Nephron (organoid): ENCODE measurements around the gene SLC12A5.

Experiments
- H3K27ac Mint-ChIP-seq, 3 experiments: 2 replicates each; pipeline ENCODE4 v1.8.0; 2020; ENCODE audit warnings: mixed read lengths in 3 of 3, mild to moderate bottlenecking in 2 of 3, moderate library complexity in 1 of 3
- H3K27me3 Mint-ChIP-seq: 2 replicates; pipeline ENCODE4 v1.8.0; 2021; ENCODE audit warnings: low read depth, mild to moderate bottlenecking, moderate library complexity, mixed read lengths
- H3K36me3 Mint-ChIP-seq: 2 replicates; pipeline ENCODE4 v1.8.0; 2020; ENCODE audit warnings: low read depth, mixed read lengths
- H3K4me1 Mint-ChIP-seq: 2 replicates; pipeline ENCODE4 v1.8.0; 2020; ENCODE audit warnings: mixed read lengths
- H3K4me3 Mint-ChIP-seq, 3 experiments: 2 replicates each; pipeline ENCODE4 v1.8.0; 2020; ENCODE audit warnings: mild to moderate bottlenecking in 3 of 3, mixed read lengths in 3 of 3, moderate library complexity in 2 of 3
- H3K9me3 Mint-ChIP-seq: 2 replicates; pipeline ENCODE4 v1.8.0; 2020; ENCODE audit warnings: mixed read lengths
- TF ChIP-seq, protein P1 (sequence below), 3 experiments: fragments of 200-600 bp; sonication (generic); IDR thresholded peaks; one replicate each; pipeline ENCODE4 v1.5.0; 2021; ENCODE audit warnings: antibody characterized with exemption in 3 of 3; ENCODE audit not compliant: unreplicated experiment in 3 of 3

SLC12A5 gene

DNA sequence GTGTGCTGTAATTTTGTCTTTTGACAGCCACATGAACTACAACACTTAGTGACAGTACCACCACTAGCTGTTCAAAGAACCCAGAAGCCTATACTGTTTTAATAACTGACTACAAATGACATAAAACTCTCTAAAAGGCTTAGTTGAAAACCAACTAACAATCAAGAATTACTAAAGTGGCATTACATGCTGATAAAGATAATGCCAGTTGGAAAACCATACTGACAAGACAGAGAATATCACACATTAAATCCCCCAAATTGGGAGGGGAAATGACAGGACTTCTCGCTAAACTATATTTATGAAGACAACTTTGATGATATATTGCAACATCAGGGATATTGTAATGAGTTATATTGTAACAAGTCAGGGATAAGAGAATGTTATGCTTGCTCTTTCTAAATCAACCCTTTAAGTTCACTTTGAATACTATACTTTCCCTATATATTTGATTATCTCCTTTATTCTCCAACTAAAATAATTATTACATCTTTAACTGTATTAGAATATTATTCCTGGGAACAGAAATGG lies 54.6 kb downstream of the SLC12A5 start:
- H3K4me3 Mint-ChIP-seq, result no peak overlapping the region

DNA sequence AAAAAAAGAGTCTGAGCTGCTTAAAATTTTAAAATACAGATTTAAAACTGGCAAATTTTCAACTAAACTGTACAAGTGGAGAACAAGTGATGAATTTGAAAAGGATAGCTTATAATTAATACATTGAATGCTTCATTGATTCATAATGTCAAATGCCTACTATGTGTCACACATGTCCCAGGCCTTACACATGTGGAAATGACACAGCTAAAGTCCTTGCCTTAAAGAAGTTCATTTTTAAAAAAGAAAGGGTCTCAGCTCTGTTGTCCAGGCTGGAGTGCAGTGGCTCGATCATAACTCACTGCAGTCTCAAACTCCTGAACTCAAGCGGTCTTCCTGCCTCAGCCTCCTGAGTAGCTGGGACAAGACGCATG lies 55.8 kb downstream of the SLC12A5 start:
- Mint-ChIP-seq H3K27me3 (no peaks in the 10 kb centered on the region), H3K4me3 (no peak overlapping the region), H3K27ac (peak overlapping the region in 1 of 3 experiments; percentile 75), H3K36me3 (no peaks in the 10 kb centered on the region), H3K4me1 (peaks cover 57% of the 10 kb centered on the region), H3K9me3 (no peaks in the 10 kb centered on the region)
- TF ChIP-seq, protein P1, sequence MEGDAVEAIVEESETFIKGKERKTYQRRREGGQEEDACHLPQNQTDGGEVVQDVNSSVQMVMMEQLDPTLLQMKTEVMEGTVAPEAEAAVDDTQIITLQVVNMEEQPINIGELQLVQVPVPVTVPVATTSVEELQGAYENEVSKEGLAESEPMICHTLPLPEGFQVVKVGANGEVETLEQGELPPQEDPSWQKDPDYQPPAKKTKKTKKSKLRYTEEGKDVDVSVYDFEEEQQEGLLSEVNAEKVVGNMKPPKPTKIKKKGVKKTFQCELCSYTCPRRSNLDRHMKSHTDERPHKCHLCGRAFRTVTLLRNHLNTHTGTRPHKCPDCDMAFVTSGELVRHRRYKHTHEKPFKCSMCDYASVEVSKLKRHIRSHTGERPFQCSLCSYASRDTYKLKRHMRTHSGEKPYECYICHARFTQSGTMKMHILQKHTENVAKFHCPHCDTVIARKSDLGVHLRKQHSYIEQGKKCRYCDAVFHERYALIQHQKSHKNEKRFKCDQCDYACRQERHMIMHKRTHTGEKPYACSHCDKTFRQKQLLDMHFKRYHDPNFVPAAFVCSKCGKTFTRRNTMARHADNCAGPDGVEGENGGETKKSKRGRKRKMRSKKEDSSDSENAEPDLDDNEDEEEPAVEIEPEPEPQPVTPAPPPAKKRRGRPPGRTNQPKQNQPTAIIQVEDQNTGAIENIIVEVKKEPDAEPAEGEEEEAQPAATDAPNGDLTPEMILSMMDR (IDR thresholded peaks at IDR 0.05; ENCODE audit: unreplicated experiment in 3 of 3), result no peak

More for the DNA sequence above, 54.6 kb downstream of the SLC12A5 start:
- no peak overlapping the region for H3K27ac Mint-ChIP-seq
- TF ChIP-seq, protein P1 (IDR thresholded peaks at IDR 0.05; ENCODE audit: unreplicated experiment in 3 of 3), result no peak
- H3K9me3 Mint-ChIP-seq, result no peaks in the 10 kb centered on the region
- peaks cover 9% of the 10 kb centered on the region for H3K36me3 Mint-ChIP-seq
- no peaks in the 10 kb centered on the region for H3K27me3 Mint-ChIP-seq
- peaks cover 57% of the 10 kb centered on the region for H3K4me1 Mint-ChIP-seq

DNA sequence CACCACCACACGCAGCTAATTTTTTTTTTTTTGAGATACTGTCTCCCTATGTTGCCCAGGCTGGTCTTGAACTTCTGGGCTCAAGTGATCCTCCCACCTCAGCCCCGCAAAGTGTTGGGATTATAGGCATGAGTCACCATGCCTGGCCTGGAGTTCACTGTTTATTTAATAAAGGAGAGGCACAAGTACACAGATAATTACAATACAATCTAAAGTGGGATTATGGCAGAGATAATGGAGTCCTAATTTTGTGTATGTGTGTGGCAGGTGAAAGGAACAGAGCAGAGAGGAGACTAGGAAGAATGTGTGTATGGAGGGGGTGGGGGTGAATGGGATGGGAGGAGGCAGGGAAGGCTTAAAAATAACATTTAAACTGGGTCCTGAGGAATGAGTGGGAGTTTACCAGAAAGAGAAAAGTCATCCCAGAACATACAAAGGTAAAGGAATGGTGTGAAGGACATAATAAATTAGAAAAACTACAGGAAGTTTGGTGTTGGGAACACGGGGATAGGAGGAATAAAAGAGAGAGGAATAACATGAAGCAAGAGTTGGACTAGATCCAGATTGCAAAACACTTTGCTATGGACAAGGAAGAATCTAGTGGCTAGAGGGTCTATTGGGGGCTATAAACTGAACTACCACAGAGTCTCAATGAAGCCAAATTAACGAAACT lies 56.3 kb downstream of the SLC12A5 start:
- Mint-ChIP-seq H3K4me3 (peak overlapping the region; percentile 3 to 40 (median 31)), H3K9me3 (no peaks in the 10 kb centered on the region)

DNA sequence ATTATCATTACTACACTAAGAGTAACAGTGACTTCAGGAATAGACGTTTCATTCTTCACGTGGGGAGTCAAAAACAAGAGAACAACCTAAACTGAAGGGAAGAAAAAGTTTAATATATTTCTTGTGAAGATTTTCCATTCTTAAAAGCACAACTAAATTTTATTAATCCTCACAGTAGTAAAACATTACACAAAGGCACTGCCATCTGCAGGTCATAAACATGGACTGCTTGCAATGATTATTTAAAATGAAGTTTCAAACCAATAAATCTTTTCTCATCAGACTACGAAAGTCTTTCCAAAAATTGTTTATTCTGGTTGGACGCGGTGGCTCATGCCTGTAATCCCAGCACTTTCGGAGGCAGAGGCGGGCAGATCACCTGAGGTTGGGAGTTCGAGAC lies 58.1 kb downstream of the SLC12A5 start:
- H3K9me3 Mint-ChIP-seq, result no peaks in the 10 kb centered on the region
- TF ChIP-seq, protein P1 (IDR thresholded peaks at IDR 0.05; ENCODE audit: unreplicated experiment in 3 of 3), result peak; percentile 34 to 48 (median 45)
- peaks cover 57% of the 10 kb centered on the region for H3K4me1 Mint-ChIP-seq
- H3K4me3 Mint-ChIP-seq, result peak overlapping the region; percentile 89 to 93 (median 91)
- H3K36me3 Mint-ChIP-seq, result no peaks in the 10 kb centered on the region
- no peaks in the 10 kb centered on the region for H3K27me3 Mint-ChIP-seq
- H3K27ac Mint-ChIP-seq, result peak overlapping the region in 2 of 3 experiments; percentile 10 to 65

More for the DNA sequence above, 56.3 kb downstream of the SLC12A5 start:
- peak overlapping the region in 2 of 3 experiments; percentile 32 to 75 for H3K27ac Mint-ChIP-seq
- H3K4me1 Mint-ChIP-seq, result peaks cover 62% of the 10 kb centered on the region
- TF ChIP-seq, protein P1 (IDR thresholded peaks at IDR 0.05; ENCODE audit: unreplicated experiment in 3 of 3), result no peak
- no peaks in the 10 kb centered on the region for H3K36me3 Mint-ChIP-seq
- H3K27me3 Mint-ChIP-seq, result no peaks in the 10 kb centered on the region

DNA sequence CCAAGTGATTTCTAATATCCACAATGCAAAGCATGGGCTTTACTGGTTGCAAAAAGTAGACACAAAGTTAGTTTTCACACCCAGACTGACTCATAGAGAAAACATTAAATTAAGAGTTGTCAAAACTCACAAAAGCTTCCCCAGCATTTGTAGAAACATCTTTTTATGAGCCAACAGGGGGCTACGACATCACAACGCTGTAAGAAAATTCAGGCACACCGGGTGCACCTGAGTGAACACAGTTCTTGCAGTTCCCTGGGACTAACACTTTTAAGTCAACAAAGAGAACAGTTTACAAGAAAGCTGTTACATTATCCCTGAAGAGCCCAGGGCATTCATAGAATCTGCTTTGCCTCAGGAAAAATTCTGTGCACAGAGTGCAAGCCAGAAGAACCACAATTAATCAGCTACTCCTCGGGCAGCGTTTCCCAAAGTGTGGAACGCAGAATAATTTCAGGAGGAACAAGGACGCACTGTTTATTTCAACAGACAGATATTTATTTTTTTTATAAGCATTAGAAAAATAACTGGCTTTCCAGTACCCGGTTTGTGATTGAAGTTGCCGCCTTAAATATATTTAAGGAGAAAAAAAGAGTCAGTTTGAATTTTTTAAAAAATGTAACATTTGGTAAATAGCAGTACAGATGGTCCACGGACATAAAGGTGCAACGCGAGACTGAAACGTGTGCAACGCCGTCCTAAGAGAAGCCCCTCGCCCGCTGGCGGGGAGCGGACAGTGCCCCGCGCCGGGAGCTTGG lies 59.6 kb downstream of the SLC12A5 start:
- peak overlapping the region; percentile 89 to 93 (median 91) for H3K4me3 Mint-ChIP-seq
- no peaks in the 10 kb centered on the region for H3K9me3 Mint-ChIP-seq
- no peaks in the 10 kb centered on the region for H3K36me3 Mint-ChIP-seq
- TF ChIP-seq, protein P1 (IDR thresholded peaks at IDR 0.05; ENCODE audit: unreplicated experiment in 3 of 3), result no peak
- H3K27me3 Mint-ChIP-seq, result peaks cover 5% of the 10 kb centered on the region
- peaks cover 44% of the 10 kb centered on the region for H3K4me1 Mint-ChIP-seq
- peak overlapping the region; percentile 61 to 96 (median 94) for H3K27ac Mint-ChIP-seq
